Panc1 (cell line): ENCODE data around the gene B3GNT4. TPM values are rescaled to one million over a fixed set of nuclear protein-coding genes. Genes with fewer than 3 reads are reported as not detected.
A peak's percentile ranks its signal among the peaks of the same experiment; 100 is the strongest.

Experiments
- ATAC-seq: fragments of 200-7000 bp; cut with Tn5 transposase; 2 replicates; pipeline ENCODE4 v1.9.1; 2020; ENCODE audit warnings: mild to moderate bottlenecking, moderate library complexity
- BruUV-seq: library from RNA; stranded (reverse); fragments of 400-500 nt; replicated peaks from 2 replicates; lab custom pipeline; 2021; lab: Mats Ljungman, UMichigan
- CTCF ChIA-PET: fragments of 300-600 bp; sonication (Branson Sonifier 250); formaldehyde crosslinking; loops from one replicate; lab custom pipeline; 2022; ENCODE audit warnings: antibody characterized with exemption; lab: Charles Lee
- POLR2A ChIA-PET: fragments of 300-600 bp; sonication (Branson Sonifier 250); formaldehyde crosslinking; loops from one replicate; lab custom pipeline; 2022; ENCODE audit warnings: antibody characterized with exemption; lab: Charles Lee
- DNase-seq: peaks from one replicate; pipeline ENCODE4 v3.0.0-alpha.2; 2010; ENCODE audit warnings: low read depth, low spot score
- H3K27ac ChIP-seq: 2 replicates; pipeline ENCODE4 v1.5.1; 2011; ENCODE audit warnings: mild to moderate bottlenecking, low read length, inconsistent platforms
- H3K27me3 ChIP-seq: fragments of 200-500 bp; sonication (Bioruptor generic); 2 replicates; pipeline ENCODE4 v1.6.0; 2014; ENCODE audit warnings: low read length, inconsistent platforms; ENCODE audit not compliant: control insufficient read depth, insufficient read depth
- H3K36me3 ChIP-seq: fragments of 200-500 bp; sonication (Bioruptor generic); 2 replicates; pipeline ENCODE4 v1.5.1; 2014; ENCODE audit warnings: inconsistent platforms, mild to moderate bottlenecking, low read length, moderate library complexity; ENCODE audit not compliant: control insufficient read depth, insufficient read depth
- H3K4me1 ChIP-seq: 2 replicates; pipeline ENCODE4 v1.5.1; 2011; ENCODE audit warnings: inconsistent platforms, mild to moderate bottlenecking, low read length, moderate library complexity; ENCODE audit not compliant: control insufficient read depth, insufficient read depth
- H3K4me3 ChIP-seq, 2 experiments: 2 replicates each; pipeline ENCODE4 v1.5.1; 2011 to 2012; ENCODE audit warnings: low read depth in 2 of 2, low read length in 2 of 2, mild to moderate bottlenecking in 2 of 2, inconsistent platforms in 1 of 2, moderate library complexity in 1 of 2
- H3K9me3 ChIP-seq: fragments of 200-500 bp; sonication (Bioruptor generic); 2 replicates; pipeline ENCODE4 v1.5.1; 2014; ENCODE audit warnings: low read depth, mild to moderate bottlenecking, inconsistent platforms, low read length, moderate library complexity; ENCODE audit not compliant: control insufficient read depth, insufficient read depth
- CTCF ChIP-seq: fragments of 450-650 bp; IDR thresholded peaks from 2 replicates; pipeline ENCODE4 v1.5.1; 2017; ENCODE audit warnings: mild to moderate bottlenecking
- POLR2AphosphoS5 ChIP-seq: IDR thresholded peaks from 2 replicates; pipeline ENCODE4 v1.6.1; 2012; ENCODE audit warnings: mild to moderate bottlenecking, low read depth, low read length, moderate library complexity
- REST ChIP-seq, 2 experiments: IDR thresholded peaks; 2 replicates each; pipeline ENCODE4 v1.6.1; 2011 to 2012; ENCODE audit warnings: low read depth in 2 of 2, control low read depth in 1 of 2, low read length in 1 of 2, mild to moderate bottlenecking in 1 of 2, moderate library complexity in 1 of 2; ENCODE audit not compliant: insufficient read depth in 1 of 2
- SIN3A ChIP-seq: IDR thresholded peaks from 2 replicates; pipeline ENCODE4 v1.6.1; 2012; ENCODE audit warnings: low read depth, mild to moderate bottlenecking, low read length, moderate library complexity, borderline replicate concordance; ENCODE audit not compliant: insufficient read depth
- TCF7L2 ChIP-seq: IDR thresholded peaks from 2 replicates; pipeline ENCODE4 v1.6.1; 2011; ENCODE audit warnings: mild to moderate bottlenecking, low read depth, low read length, inconsistent platforms
- in situ Hi-C: cut with HindIII; loops from 2 replicates; pipeline ENCODE4 v1.10.0; 2016; ENCODE audit warnings: low sequenced_read_pairs, low pct_unique_long_range_greater_than_20kb
- intact Hi-C: fragments of 100-400 bp; cut with micrococcal nuclease; formaldehyde crosslinking; loops from one replicate; pipeline ENCODE4 v1.10.0; 2022; ENCODE audit not compliant: unreplicated experiment
- total RNA-seq: library from RNA; stranded (reverse); gene quantifications from one replicate; pipeline ENCODE4 v1.2.1, GENCODE V29; 2021; ENCODE audit not compliant: unreplicated experiment

The B3GNT4 gene
- total RNA-seq, 1 experiment from 2014 or later, result 1.8 TPM

- peaks cover 16% of the 10 kb centered on the region for H3K4me1 ChIP-seq
- POLR2A ChIA-PET, result interaction anchor here (0.7 kb wide), 1 partner anchor 22 kb away, joined by 5 read pairs; no protein-coding TSS in a partner anchor
- CTCF ChIA-PET, result no interaction called here
- DNase-seq (no peak), ATAC-seq (peak; percentile 25)
- intact Hi-C loops (no loop called here), in situ Hi-C loops (no loop called here)
- no peaks in the 10 kb centered on the region for H3K9me3 ChIP-seq
- H3K4me3 ChIP-seq, result peak overlapping the region; percentile 56 to 76
- BruUV-seq, result no TSS peak
- no peak; the same call in 1 of the 2 replicates for TF ChIP-seq TCF7L2
- TF ChIP-seq SIN3A, result no peak
- no peak for TF ChIP-seq POLR2AphosphoS5
- TF ChIP-seq REST (IDR thresholded peaks at IDR 0.05; ENCODE audit: insufficient read depth in 1 of 2, low read depth in 2 of 2, low read length in 1 of 2), result no peak
- TF ChIP-seq CTCF, result no peak
- peaks cover 4% of the 10 kb centered on the region for H3K36me3 ChIP-seq
- no peaks in the 10 kb centered on the region for H3K27me3 ChIP-seq
- no peak overlapping the region for H3K27ac ChIP-seq
Observed at GRCh38 chr12:122204167-122205052, 901 bp downstream of the B3GNT4 start.

GRCh38 chr12:122205053-122205925 lies 1.8 kb downstream of the B3GNT4 start:
- TF ChIP-seq REST (IDR thresholded peaks at IDR 0.05; ENCODE audit: insufficient read depth in 1 of 2, low read depth in 2 of 2, low read length in 1 of 2) (no peak), POLR2AphosphoS5 (no peak; the same call in 1 of the 2 replicates), TCF7L2 (no peak), CTCF (no peak), SIN3A (no peak)
- H3K4me3 ChIP-seq, result no peak overlapping the region
- in situ Hi-C loops, result no loop called here
- H3K4me1 ChIP-seq, result peaks cover 16% of the 10 kb centered on the region
- CTCF ChIA-PET, result interaction anchor here (0.7 kb wide), 1 partner anchor 11 kb away, joined by 5 read pairs; no protein-coding TSS in a partner anchor
- no peaks in the 10 kb centered on the region for H3K9me3 ChIP-seq
- ATAC-seq (no peak), DNase-seq (no peak)
- POLR2A ChIA-PET, result no interaction called here
- H3K27ac ChIP-seq, result no peak overlapping the region
- H3K27me3 ChIP-seq, result no peaks in the 10 kb centered on the region
- peaks cover 9% of the 10 kb centered on the region for H3K36me3 ChIP-seq
- no TSS peak for BruUV-seq
- intact Hi-C loops, result no loop called here
